HEK293 (cell line): ENCODE data around the gene ACAP2.

Experiments used
- CTCF ChIA-PET: fragments of 350-600 bp; formaldehyde crosslinking; extraction: SDS; loops from one replicate; lab custom pipeline; 2021; ENCODE audit warnings: antibody characterized with exemption; lab: Yijun Ruan, JAX
- POLR2A ChIA-PET: fragments of 300-600 bp; formaldehyde crosslinking; extraction: SDS; loops from one replicate; lab custom pipeline; 2020; ENCODE audit warnings: antibody characterized with exemption, inconsistent platforms; lab: Yijun Ruan, JAX
- H3K27ac ChIP-seq: fragments of 200-500 bp; sonication (Bioruptor generic); 2 replicates; pipeline ENCODE4 v1.5.1; 2014; ENCODE audit warnings: low read depth, low read length, control low read depth, inconsistent platforms; ENCODE audit errors: extremely low read depth
- H3K36me3 ChIP-seq, 2 experiments: fragments of 200-500 bp in 1 of 2; sonication (Bioruptor generic) in 1 of 2; 1 replicate in 1 of 2; 2 replicates in 1 of 2; pipeline ENCODE4 v1.5.1; 2014 to 2017; ENCODE audit warnings: inconsistent platforms in 2 of 2, low read length in 2 of 2; ENCODE audit not compliant: control insufficient read depth in 2 of 2, insufficient read depth in 1 of 2
- H3K4me1 ChIP-seq: fragments of 200-500 bp; sonication (Bioruptor generic); 2 replicates; pipeline ENCODE4 v1.5.1; 2014; ENCODE audit warnings: mild to moderate bottlenecking, low read length, inconsistent platforms; ENCODE audit not compliant: control insufficient read depth, insufficient read depth
- H3K4me3 ChIP-seq: 2 replicates; pipeline ENCODE4 v1.5.1; 2011; ENCODE audit warnings: low read depth, mild to moderate bottlenecking, control low read depth, low read length, moderate library complexity
- H3K9me3 ChIP-seq: fragments of 200-500 bp; sonication (Bioruptor generic); 2 replicates; pipeline ENCODE4 v1.5.1; 2014; ENCODE audit warnings: low read depth, low read length, inconsistent platforms; ENCODE audit not compliant: control insufficient read depth, insufficient read depth
- GLIS2 ChIP-seq: fragments of 450-650 bp; formaldehyde crosslinking; IDR thresholded peaks from 2 replicates; pipeline ENCODE4 v1.5.1; 2016; ENCODE audit warnings: missing biosample characterization, missing genetic modification characterization
- RBAK ChIP-seq: fragments of 450-650 bp; formaldehyde crosslinking; IDR thresholded peaks from 2 replicates; pipeline ENCODE4 v1.5.1; 2016; ENCODE audit warnings: missing biosample characterization, missing genetic modification characterization
- SP3 ChIP-seq: fragments of 450-650 bp; formaldehyde crosslinking; IDR thresholded peaks from 2 replicates; pipeline ENCODE4 v1.5.1; 2016; ENCODE audit warnings: missing biosample characterization, missing genetic modification characterization
- ZBTB7A ChIP-seq: fragments of 450-650 bp; formaldehyde crosslinking; IDR thresholded peaks from 2 replicates; pipeline ENCODE4 v1.5.1; 2016; ENCODE audit warnings: low read depth, missing biosample characterization, missing genetic modification characterization
- ZFP3 ChIP-seq: fragments of 450-650 bp; formaldehyde crosslinking; IDR thresholded peaks from 2 replicates; pipeline ENCODE4 v1.5.1; 2016; ENCODE audit warnings: low read depth, missing biosample characterization, missing genetic modification characterization
- ZIC2 ChIP-seq: fragments of 450-650 bp; formaldehyde crosslinking; IDR thresholded peaks from 2 replicates; pipeline ENCODE4 v1.5.1; 2016; ENCODE audit warnings: missing biosample characterization, missing genetic modification characterization
- ZNF121 ChIP-seq: fragments of 450-650 bp; formaldehyde crosslinking; IDR thresholded peaks from 2 replicates; pipeline ENCODE4 v1.5.1; 2016; ENCODE audit warnings: missing biosample characterization, missing genetic modification characterization
- ZNF157 ChIP-seq: fragments of 450-650 bp; formaldehyde crosslinking; IDR thresholded peaks from 2 replicates; pipeline ENCODE4 v1.5.1; 2016; ENCODE audit warnings: missing biosample characterization, missing genetic modification characterization
- ZNF211 ChIP-seq: fragments of 450-650 bp; formaldehyde crosslinking; IDR thresholded peaks from 2 replicates; pipeline ENCODE4 v1.5.1; 2016; ENCODE audit warnings: low read depth, missing biosample characterization, missing genetic modification characterization
- ZNF221 ChIP-seq: fragments of 450-650 bp; formaldehyde crosslinking; IDR thresholded peaks from 2 replicates; pipeline ENCODE4 v1.5.1; 2017; ENCODE audit warnings: missing biosample characterization, missing genetic modification characterization, borderline replicate concordance
- ZNF223 ChIP-seq: fragments of 450-650 bp; formaldehyde crosslinking; IDR thresholded peaks from 2 replicates; pipeline ENCODE4 v1.5.1; 2016; ENCODE audit warnings: missing biosample characterization, missing genetic modification characterization
- ZNF366 ChIP-seq: fragments of 450-650 bp; formaldehyde crosslinking; conservative IDR thresholded peaks from 2 replicates; pipeline ENCODE4 v1.5.1; 2016; ENCODE audit warnings: missing biosample characterization, missing genetic modification characterization
- ZNF394 ChIP-seq: fragments of 450-650 bp; formaldehyde crosslinking; IDR thresholded peaks from 2 replicates; pipeline ENCODE4 v1.5.1; 2016; ENCODE audit warnings: missing biosample characterization, missing genetic modification characterization, mild to moderate bottlenecking, moderate library complexity, borderline replicate concordance
- ZNF416 ChIP-seq: fragments of 450-650 bp; formaldehyde crosslinking; IDR thresholded peaks from 2 replicates; pipeline ENCODE4 v1.5.1; 2016; ENCODE audit warnings: missing biosample characterization, missing genetic modification characterization
- ZNF423 ChIP-seq: fragments of 450-650 bp; formaldehyde crosslinking; IDR thresholded peaks from 2 replicates; pipeline ENCODE4 v1.5.1; 2016; ENCODE audit warnings: missing biosample characterization, missing genetic modification characterization
- ZNF585B ChIP-seq: fragments of 450-650 bp; formaldehyde crosslinking; IDR thresholded peaks from 2 replicates; pipeline ENCODE4 v1.5.1; 2016; ENCODE audit warnings: missing biosample characterization, missing genetic modification characterization
- ZNF626 ChIP-seq: fragments of 450-650 bp; sonication (Bioruptor Pico); formaldehyde crosslinking; IDR thresholded peaks from 2 replicates; pipeline ENCODE4 v1.5.1; 2018; ENCODE audit warnings: missing biosample characterization, missing genetic modification characterization, inconsistent platforms
- ZNF658 ChIP-seq: fragments of 450-650 bp; formaldehyde crosslinking; IDR thresholded peaks from 2 replicates; pipeline ENCODE4; 2016; ENCODE audit warnings: missing biosample characterization, missing genetic modification characterization
- ZNF664 ChIP-seq: fragments of 450-650 bp; formaldehyde crosslinking; IDR thresholded peaks from 2 replicates; pipeline ENCODE4 v1.5.1; 2016; ENCODE audit warnings: missing biosample characterization, missing genetic modification characterization
- ZSCAN4 ChIP-seq: fragments of 450-650 bp; formaldehyde crosslinking; IDR thresholded peaks from 2 replicates; pipeline ENCODE4 v1.5.1; 2017; ENCODE audit warnings: missing biosample characterization, missing genetic modification characterization
- TF ChIP-seq, protein P1 (sequence below): fragments of 450-650 bp; formaldehyde crosslinking; IDR thresholded peaks from 2 replicates; pipeline ENCODE4 v1.5.1; 2016; ENCODE audit warnings: missing biosample characterization, missing genetic modification characterization, borderline replicate concordance
- TF ChIP-seq, protein P2 (sequence below): fragments of 450-650 bp; formaldehyde crosslinking; IDR thresholded peaks from 2 replicates; pipeline ENCODE4 v1.5.1; 2016; ENCODE audit warnings: missing biosample characterization, missing genetic modification characterization
- TF ChIP-seq, protein P3 (sequence below): fragments of 450-650 bp; formaldehyde crosslinking; optimal IDR thresholded peaks from 2 replicates; pipeline ENCODE3; 2016; ENCODE audit warnings: missing biosample characterization, mild to moderate bottlenecking, missing genetic modification characterization
- TF ChIP-seq, protein P4 (sequence below): fragments of 450-650 bp; formaldehyde crosslinking; IDR thresholded peaks from 2 replicates; pipeline ENCODE4 v1.5.0; 2017; ENCODE audit warnings: missing biosample characterization, missing genetic modification characterization, borderline replicate concordance

ACAP2 gene

DNA sequence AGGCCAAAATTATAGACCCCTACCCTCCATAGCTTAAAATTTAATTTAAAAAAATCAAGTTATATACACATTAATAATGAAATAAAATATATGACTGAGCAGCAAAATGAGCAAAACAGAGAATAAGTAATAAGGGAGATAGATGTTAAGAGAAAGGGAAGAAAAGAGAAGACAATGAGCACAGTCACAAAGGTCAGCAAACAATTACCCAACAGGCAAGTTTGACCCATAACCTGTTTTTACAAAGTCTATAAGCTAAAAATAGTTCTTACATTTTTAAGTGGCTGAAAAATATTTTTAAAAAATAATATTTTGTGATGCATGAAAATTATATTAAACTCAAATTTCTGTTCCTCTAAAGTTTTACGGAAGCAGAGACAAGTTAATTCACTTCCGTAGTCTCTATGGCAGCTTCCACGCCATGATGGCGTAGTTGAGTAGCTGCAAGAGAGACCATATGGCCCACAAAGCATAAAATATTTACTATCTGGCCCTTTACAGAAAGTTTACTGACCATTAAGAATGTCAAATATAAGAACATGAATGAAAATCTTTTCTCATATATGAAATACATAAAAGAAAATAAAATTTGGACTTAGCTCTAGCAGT, 47.5 kb downstream of the ACAP2 start (continued):
- TF ChIP-seq, protein P1, sequence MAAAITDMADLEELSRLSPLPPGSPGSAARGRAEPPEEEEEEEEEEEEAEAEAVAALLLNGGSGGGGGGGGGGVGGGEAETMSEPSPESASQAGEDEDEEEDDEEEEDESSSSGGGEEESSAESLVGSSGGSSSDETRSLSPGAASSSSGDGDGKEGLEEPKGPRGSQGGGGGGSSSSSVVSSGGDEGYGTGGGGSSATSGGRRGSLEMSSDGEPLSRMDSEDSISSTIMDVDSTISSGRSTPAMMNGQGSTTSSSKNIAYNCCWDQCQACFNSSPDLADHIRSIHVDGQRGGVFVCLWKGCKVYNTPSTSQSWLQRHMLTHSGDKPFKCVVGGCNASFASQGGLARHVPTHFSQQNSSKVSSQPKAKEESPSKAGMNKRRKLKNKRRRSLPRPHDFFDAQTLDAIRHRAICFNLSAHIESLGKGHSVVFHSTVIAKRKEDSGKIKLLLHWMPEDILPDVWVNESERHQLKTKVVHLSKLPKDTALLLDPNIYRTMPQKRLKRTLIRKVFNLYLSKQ (tag by site-specific recombination): no peak
- TF ChIP-seq ZNF121 (tag by site-specific recombination) (no peak), ZNF394 (tag by site-specific recombination) (no peak)

- CTCF ChIA-PET: interaction anchor here (0.6 kb wide), 1 partner anchor 928 kb away, joined by 5 read pairs; no protein-coding TSS in a partner anchor
- Histone ChIP-seq H3K4me3 (no peak overlapping the region), H3K4me1 (no peaks in the 10 kb centered on the region; the same call in 1 of the 2 replicates), H3K36me3 (peaks cover 0 to 4% of the 10 kb centered on the region in 2 experiments; a peak in 1 of 3 replicates), H3K27ac (no peak overlapping the region), H3K9me3 (no peaks in the 10 kb centered on the region)
- TF ChIP-seq ZNF223 (tag by site-specific recombination) (peak; percentile 50; the same call in 1 of the 2 replicates), ZNF664 (no peak)
- POLR2A ChIA-PET: no interaction called here
Observed at GRCh38 chr3:195394700-195395099, 48.1 kb downstream of the ACAP2 start.

- Histone ChIP-seq H3K4me3 (no peak overlapping the region), H3K27ac (no peak overlapping the region), H3K4me1 (no peaks in the 10 kb centered on the region; the same call in 1 of the 2 replicates), H3K9me3 (no peaks in the 10 kb centered on the region), H3K36me3 (peaks cover 0 to 4% of the 10 kb centered on the region in 2 experiments; a peak in 1 of 3 replicates)
- TF ChIP-seq RBAK (tag by site-specific recombination) (no peak), ZNF658 (tag by site-specific recombination) (no peak)
- POLR2A ChIA-PET: no interaction called here
- CTCF ChIA-PET: no interaction called here
Observed at GRCh38 chr3:195394024-195394423, 48.8 kb downstream of the ACAP2 start.

DNA sequence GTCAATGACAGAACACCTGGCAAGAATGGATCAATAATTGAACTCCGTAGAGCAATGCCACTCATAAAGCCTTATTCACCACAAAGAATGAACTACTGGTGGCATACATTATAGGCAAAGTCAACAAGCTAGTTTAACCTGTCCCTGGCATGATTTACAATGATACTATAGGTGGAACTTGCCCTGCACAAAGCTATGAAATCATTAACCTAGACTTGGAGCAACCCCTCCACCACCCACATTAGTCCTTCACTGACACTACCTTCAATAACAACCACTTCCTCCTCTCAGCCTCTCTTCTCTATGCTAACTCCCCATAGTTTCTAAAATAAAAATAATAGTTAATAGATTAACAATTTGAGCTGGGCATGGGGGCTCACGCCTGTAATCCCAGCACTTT, 54.4 kb downstream of the ACAP2 start:
- CTCF ChIA-PET: no interaction called here
- no peak overlapping the region for H3K4me3 ChIP-seq
- peaks cover 0 to 4% of the 10 kb centered on the region in 2 experiments; a peak in 1 of 3 replicates for H3K36me3 ChIP-seq
- no peak overlapping the region for H3K27ac ChIP-seq
- H3K9me3 ChIP-seq: no peaks in the 10 kb centered on the region
- H3K4me1 ChIP-seq: no peaks in the 10 kb centered on the region
- POLR2A ChIA-PET: no interaction called here
- TF ChIP-seq ZIC2 (tag by site-specific recombination) (no peak), GLIS2 (tag by site-specific recombination) (no peak), ZNF585B (tag by site-specific recombination) (no peak), ZNF423 (tag by site-specific recombination) (no peak), ZNF157 (tag by site-specific recombination) (no peak), SP3 (no peak), ZNF211 (tag by site-specific recombination) (no peak), ZNF221 (tag by site-specific recombination) (no peak), ZSCAN4 (tag by site-specific recombination) (no peak), ZNF416 (tag by site-specific recombination) (no peak), ZNF366 (tag by site-specific recombination) (no peak), ZNF626 (tag by site-specific recombination) (no peak), ZBTB7A (tag by site-specific recombination) (no peak), ZFP3 (no peak)
- TF ChIP-seq, protein P2, sequence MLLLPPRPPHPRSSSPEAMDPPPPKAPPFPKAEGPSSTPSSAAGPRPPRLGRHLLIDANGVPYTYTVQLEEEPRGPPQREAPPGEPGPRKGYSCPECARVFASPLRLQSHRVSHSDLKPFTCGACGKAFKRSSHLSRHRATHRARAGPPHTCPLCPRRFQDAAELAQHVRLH (tag by site-specific recombination): no peak
- TF ChIP-seq, protein P3, sequence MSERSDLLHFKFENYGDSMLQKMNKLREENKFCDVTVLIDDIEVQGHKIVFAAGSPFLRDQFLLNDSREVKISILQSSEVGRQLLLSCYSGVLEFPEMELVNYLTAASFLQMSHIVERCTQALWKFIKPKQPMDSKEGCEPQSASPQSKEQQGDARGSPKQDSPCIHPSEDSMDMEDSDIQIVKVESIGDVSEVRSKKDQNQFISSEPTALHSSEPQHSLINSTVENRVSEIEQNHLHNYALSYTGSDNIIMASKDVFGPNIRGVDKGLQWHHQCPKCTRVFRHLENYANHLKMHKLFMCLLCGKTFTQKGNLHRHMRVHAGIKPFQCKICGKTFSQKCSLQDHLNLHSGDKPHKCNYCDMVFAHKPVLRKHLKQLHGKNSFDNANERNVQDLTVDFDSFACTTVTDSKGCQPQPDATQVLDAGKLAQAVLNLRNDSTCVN: no peak
- TF ChIP-seq, protein P4, sequence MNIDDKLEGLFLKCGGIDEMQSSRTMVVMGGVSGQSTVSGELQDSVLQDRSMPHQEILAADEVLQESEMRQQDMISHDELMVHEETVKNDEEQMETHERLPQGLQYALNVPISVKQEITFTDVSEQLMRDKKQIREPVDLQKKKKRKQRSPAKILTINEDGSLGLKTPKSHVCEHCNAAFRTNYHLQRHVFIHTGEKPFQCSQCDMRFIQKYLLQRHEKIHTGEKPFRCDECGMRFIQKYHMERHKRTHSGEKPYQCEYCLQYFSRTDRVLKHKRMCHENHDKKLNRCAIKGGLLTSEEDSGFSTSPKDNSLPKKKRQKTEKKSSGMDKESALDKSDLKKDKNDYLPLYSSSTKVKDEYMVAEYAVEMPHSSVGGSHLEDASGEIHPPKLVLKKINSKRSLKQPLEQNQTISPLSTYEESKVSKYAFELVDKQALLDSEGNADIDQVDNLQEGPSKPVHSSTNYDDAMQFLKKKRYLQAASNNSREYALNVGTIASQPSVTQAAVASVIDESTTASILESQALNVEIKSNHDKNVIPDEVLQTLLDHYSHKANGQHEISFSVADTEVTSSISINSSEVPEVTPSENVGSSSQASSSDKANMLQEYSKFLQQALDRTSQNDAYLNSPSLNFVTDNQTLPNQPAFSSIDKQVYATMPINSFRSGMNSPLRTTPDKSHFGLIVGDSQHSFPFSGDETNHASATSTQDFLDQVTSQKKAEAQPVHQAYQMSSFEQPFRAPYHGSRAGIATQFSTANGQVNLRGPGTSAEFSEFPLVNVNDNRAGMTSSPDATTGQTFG (tag by site-specific recombination): no peak
